ACC112 (cell line): ENCODE results near the gene CYB561A3.

Experiments used
- H2AFZ ChIP-seq: fragments of 200-600 bp; sonication (generic); one replicate; pipeline ENCODE4 v1.6.0; 2017; ENCODE audit warnings: antibody characterized with exemption, low read length; ENCODE audit not compliant: unreplicated experiment
- H3K27ac ChIP-seq: fragments of 200-600 bp; sonication (generic); 2 replicates; pipeline ENCODE4 v1.5.1; 2014; ENCODE audit warnings: low read depth, mild to moderate bottlenecking, antibody characterized with exemption, low read length, moderate library complexity
- H3K27me3 ChIP-seq: fragments of 200-600 bp; sonication (generic); 2 replicates; pipeline ENCODE4 v1.6.1; 2014; ENCODE audit warnings: mild to moderate bottlenecking, antibody characterized with exemption, low read length, moderate library complexity, mixed read lengths; ENCODE audit not compliant: insufficient read depth
- H3K36me3 ChIP-seq: fragments of 200-600 bp; sonication (generic); 2 replicates; pipeline ENCODE4 v1.6.1; 2016; ENCODE audit warnings: mild to moderate bottlenecking, antibody characterized with exemption, low read length, moderate library complexity, mixed read lengths; ENCODE audit not compliant: insufficient read depth
- H3K4me1 ChIP-seq: fragments of 200-600 bp; sonication (generic); one replicate; pipeline ENCODE4 v1.6.1; 2016; ENCODE audit warnings: low read length, mixed read lengths; ENCODE audit not compliant: insufficient read depth, unreplicated experiment, control insufficient read depth
- H3K4me3 ChIP-seq: fragments of 200-600 bp; sonication (generic); 2 replicates; pipeline ENCODE4 v1.5.1; 2014; ENCODE audit warnings: mild to moderate bottlenecking, low read depth, low read length
- H3K79me2 ChIP-seq: fragments of 200-600 bp; sonication (generic); one replicate; pipeline ENCODE4 v1.6.0; 2016; ENCODE audit warnings: low read length; ENCODE audit not compliant: control insufficient read depth, unreplicated experiment, insufficient read depth

CYB561A3 gene

GRCh38 chr11:61334434-61335354, 27.0 kb downstream of the CYB561A3 start:
- H3K27ac ChIP-seq: peak overlapping the region; percentile 56
- H2AFZ ChIP-seq: peak overlapping the region; percentile 7
- H3K36me3 ChIP-seq: 0 out of 2 replicates have a peak, but pooled peaks cover 7% of the 10 kb centered on the region
- no peaks in the 10 kb centered on the region for H3K27me3 ChIP-seq
- H3K4me1 ChIP-seq: peaks cover 28% of the 10 kb centered on the region
- peak overlapping the region; percentile 27; the same call in 1 of the 2 replicates for H3K4me3 ChIP-seq
- peaks cover 36% of the 10 kb centered on the region for H3K79me2 ChIP-seq

- peaks cover 45% of the 10 kb centered on the region for H3K79me2 ChIP-seq
- H2AFZ ChIP-seq: peak overlapping the region; percentile 78
- H3K36me3 ChIP-seq: peaks cover 15% of the 10 kb centered on the region
- H3K27ac ChIP-seq: peak overlapping the region; percentile 63
- no peaks in the 10 kb centered on the region for H3K27me3 ChIP-seq
- H3K4me1 ChIP-seq: peaks cover 28% of the 10 kb centered on the region
- H3K4me3 ChIP-seq: peak overlapping the region; percentile 97
Measured at GRCh38 chr11:61333550-61334433, 27.9 kb downstream of the CYB561A3 start.

GRCh38 chr11:61332797-61333549, 28.7 kb downstream of the CYB561A3 start, which contains the start of the genes DDB1 and TKFC:
Gene DDB1, minus strand, starts transcription at chr11:61333105. Its CDS starts 137 bp downstream, at chr11:61332968.
Gene TKFC, plus strand, starts transcription at chr11:61333228. Its CDS starts 1,501 bp downstream, at chr11:61334729.
- peak within 1 kb of the TSS; percentile 77 for H3K27ac ChIP-seq
- H2AFZ ChIP-seq: peak within 1 kb of the TSS; percentile 87
- H3K4me1 ChIP-seq: peaks cover 34% of the 10 kb centered on the region
- H3K79me2 ChIP-seq: peaks cover 51% of the 10 kb centered on the region
- H3K36me3 ChIP-seq: peaks cover 13% of the 10 kb centered on the region
- H3K4me3 ChIP-seq: peak within 1 kb of the TSS; percentile 97
- no peaks in the 10 kb centered on the region for H3K27me3 ChIP-seq

- Histone ChIP-seq H3K36me3 (peaks cover 13% of the 10 kb centered on the region), H3K27ac (peak overlapping the region; percentile 77), H2AFZ (peak overlapping the region; percentile 87), H3K79me2 (peaks cover 57% of the 10 kb centered on the region), H3K4me3 (peak overlapping the region; percentile 97), H3K27me3 (no peaks in the 10 kb centered on the region), H3K4me1 (peaks cover 40% of the 10 kb centered on the region)
Measured at GRCh38 chr11:61332281-61332796, 29.3 kb downstream of the CYB561A3 start.

- peaks cover 15% of the 10 kb centered on the region for H3K36me3 ChIP-seq
- peaks cover 64% of the 10 kb centered on the region for H3K79me2 ChIP-seq
- H3K4me1 ChIP-seq: peaks cover 41% of the 10 kb centered on the region
- H2AFZ ChIP-seq: no peak overlapping the region
- H3K27ac ChIP-seq: no peak overlapping the region
- peak overlapping the region; percentile 97 for H3K4me3 ChIP-seq
- H3K27me3 ChIP-seq: no peaks in the 10 kb centered on the region
Measured at GRCh38 chr11:61331651-61332050, 30.0 kb downstream of the CYB561A3 start.

GRCh38 chr11:61329871-61330270, 31.8 kb downstream of the CYB561A3 start:
- Histone ChIP-seq H3K4me1 (peaks cover 34% of the 10 kb centered on the region), H3K36me3 (peaks cover 28% of the 10 kb centered on the region), H3K27me3 (no peaks in the 10 kb centered on the region), H2AFZ (no peak overlapping the region), H3K27ac (no peak overlapping the region), H3K79me2 (peaks cover 73% of the 10 kb centered on the region), H3K4me3 (no peak overlapping the region)

- Histone ChIP-seq H3K4me1 (peaks cover 19% of the 10 kb centered on the region), H3K27me3 (no peaks in the 10 kb centered on the region), H3K27ac (peak overlapping the region; percentile 21; the same call in 1 of the 2 replicates), H3K4me3 (no peak overlapping the region), H2AFZ (no peak overlapping the region), H3K36me3 (peaks cover 35% of the 10 kb centered on the region), H3K79me2 (peaks cover 70% of the 10 kb centered on the region)
Measured at GRCh38 chr11:61328351-61328750, 33.3 kb downstream of the CYB561A3 start.

GRCh38 chr11:61327669-61328071, 34.0 kb downstream of the CYB561A3 start:
- peaks cover 19% of the 10 kb centered on the region for H3K4me1 ChIP-seq
- H3K27ac ChIP-seq: peak overlapping the region; percentile 21; the same call in 1 of the 2 replicates
- H3K4me3 ChIP-seq: no peak overlapping the region
- no peaks in the 10 kb centered on the region for H3K27me3 ChIP-seq
- peaks cover 67% of the 10 kb centered on the region for H3K79me2 ChIP-seq
- peaks cover 40% of the 10 kb centered on the region for H3K36me3 ChIP-seq
- no peak overlapping the region for H2AFZ ChIP-seq

- Histone ChIP-seq H2AFZ (no peak overlapping the region), H3K79me2 (peaks cover 48% of the 10 kb centered on the region), H3K27ac (no peak overlapping the region), H3K36me3 (peaks cover 56% of the 10 kb centered on the region), H3K4me3 (no peak overlapping the region), H3K27me3 (no peaks in the 10 kb centered on the region), H3K4me1 (peaks cover 13% of the 10 kb centered on the region)
Measured at GRCh38 chr11:61325649-61326414, 35.9 kb downstream of the CYB561A3 start.
